NCI-H1048 (cell line): ENCODE measurements around the gene HRH3.

ENCODE experiments used
- DNase-seq: peaks from one replicate; lab custom pipeline; 2025; lab: John Stamatoyannopoulos, UW

HRH3 gene

DNA sequence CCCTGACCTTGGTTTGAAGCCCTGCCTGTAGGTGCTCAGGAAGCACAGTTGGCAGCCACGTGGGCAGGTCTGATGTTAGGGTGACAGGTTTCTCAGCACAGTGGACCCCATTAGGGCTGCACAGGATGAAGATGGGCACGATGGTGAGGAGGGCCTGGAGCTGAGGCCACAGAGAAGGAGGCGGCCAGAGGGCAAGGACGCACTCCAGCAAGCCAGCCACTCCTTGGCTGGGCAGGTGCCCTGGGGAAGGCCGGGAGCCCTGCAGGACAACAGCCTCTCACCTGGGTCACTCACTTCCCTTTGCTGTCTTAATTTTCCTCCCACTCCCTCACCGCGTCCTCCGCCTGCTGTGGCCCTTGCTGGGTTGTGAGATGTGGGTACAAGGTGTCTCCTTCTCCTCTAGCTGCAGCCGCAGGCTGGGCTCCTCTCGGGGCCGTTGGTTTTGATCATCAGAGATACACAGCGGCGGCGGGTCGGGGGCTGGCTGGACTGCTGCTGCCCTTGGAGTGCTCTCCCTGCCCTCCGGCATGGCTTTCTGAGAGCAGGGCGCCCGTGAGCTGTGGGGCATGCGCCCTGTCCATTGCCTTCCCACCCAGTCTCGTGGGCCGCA lies 23.9 kb upstream of the HRH3 start:
- DNase-seq: no peak

DNA sequence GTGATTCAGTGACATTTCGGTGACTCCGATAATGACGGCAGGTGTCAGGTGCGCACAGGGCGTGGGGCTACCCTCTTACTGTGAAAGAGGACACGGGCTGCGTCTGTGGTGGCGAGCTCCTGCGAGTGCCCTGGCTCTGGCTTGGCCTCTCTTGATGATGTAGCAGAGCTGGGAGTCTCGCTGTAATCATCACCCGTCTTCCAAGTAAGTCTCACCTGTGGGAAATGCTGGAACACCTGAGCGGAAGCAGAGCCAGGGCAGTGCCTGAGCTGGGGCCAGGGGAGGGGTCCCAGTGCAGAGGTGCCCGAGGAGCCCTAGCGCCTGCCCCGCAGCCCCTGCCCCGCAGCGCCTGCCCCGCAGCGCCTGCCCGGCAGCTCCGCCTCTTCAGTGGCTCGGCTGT lies 23.0 kb upstream of the HRH3 start:
- no peak for DNase-seq

DNA sequence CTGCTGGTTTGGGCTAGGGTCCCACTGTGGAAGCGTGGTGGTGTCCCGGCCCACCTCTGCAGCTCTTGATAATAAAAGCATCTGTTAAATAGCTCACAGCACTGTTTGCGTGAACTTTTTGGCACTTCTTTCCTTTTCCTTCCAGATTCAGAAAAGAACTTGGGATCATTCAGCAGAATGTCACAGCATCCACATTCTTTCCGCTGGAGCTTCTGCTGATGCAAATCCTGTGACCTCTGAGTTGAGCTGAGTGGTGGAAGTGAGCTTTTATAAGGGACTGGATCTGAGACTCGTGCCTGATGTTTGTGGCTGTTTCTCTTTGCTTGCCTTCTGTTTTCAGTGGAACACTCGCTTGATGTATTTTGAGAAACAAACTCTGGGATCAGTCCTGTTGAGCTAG lies 22.1 kb upstream of the HRH3 start:
- no peak for DNase-seq

DNA sequence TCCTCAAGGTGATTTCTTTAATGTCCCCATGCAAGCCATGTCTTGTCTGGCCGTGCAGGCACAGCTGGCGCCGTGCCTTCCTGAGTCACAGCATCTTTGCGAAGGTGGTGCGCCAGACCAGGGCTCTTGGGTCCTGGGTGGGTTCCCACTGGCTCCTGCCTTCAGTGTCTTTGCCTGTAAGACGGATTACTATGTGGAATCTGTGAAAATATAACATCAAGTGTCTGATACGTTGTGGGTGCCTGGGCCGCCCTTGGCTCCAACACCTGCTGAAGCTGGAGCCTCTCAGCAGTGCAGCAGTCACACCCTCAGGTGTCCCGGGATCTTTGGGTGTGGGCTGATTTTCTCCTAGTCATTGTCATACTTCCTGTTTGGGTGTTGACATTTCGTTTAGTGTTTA lies 21.4 kb upstream of the HRH3 start:
- DNase-seq: no peak

DNA sequence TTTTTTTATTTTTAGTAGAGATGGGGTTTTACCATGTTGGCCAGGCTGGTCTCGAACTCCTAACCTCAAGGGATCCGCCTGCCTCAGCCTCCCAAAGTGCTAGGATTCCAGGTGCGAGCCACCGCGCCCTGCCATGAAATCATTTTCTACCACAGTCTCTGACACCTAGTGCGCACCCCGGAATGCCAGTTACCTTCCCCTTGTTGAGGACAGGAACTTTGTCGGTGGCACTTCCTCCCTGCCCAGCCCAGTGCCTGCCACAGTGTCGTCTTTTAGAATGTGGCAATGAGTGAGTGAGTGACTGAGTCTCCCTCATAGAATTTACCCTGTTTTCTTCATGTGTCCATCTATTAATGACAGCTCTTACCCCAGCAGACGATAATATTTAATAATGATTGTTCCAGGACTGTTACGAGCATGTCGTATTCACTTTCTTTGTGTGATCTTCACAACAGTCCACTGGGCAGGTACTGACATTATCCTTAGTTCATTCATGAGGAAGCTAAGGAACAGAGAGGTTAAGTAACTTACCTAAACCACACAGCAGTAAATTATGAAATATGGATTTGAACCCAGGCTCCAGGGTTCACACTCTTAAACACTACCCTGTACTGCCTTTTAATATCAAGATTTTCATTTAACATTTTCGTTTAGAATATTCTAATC lies 20.1 kb upstream of the HRH3 start:
- no peak for DNase-seq

DNA sequence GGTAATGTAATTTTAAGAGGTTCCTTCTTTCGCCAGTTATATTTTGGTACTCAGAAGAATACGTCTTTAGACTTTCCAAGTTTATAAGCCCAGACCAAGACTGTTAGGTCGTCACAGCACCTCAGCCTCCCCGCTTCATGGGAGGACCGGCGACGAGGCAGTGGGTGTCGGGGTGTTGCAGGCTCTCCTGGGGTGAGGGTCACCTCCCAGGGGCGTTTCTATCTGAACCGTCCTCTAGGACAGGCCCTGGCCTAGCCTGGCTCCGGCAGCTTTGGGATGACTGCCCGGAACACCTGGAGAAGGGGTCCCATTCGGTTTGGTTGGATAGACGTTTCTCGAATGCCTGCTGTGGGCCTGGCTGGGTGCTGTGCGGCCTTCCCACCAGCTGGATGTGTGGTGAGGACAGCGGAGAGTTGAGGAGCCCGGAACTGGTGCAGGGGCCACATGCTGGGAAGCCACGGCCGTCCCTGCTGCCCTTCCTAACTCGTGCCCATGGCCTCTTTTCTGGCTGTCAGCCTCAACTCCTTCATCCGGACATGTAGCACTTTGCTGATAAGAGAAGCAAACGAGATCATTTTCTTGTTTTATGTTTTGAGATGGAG lies 19.3 kb upstream of the HRH3 start:
- DNase-seq: no peak

DNA sequence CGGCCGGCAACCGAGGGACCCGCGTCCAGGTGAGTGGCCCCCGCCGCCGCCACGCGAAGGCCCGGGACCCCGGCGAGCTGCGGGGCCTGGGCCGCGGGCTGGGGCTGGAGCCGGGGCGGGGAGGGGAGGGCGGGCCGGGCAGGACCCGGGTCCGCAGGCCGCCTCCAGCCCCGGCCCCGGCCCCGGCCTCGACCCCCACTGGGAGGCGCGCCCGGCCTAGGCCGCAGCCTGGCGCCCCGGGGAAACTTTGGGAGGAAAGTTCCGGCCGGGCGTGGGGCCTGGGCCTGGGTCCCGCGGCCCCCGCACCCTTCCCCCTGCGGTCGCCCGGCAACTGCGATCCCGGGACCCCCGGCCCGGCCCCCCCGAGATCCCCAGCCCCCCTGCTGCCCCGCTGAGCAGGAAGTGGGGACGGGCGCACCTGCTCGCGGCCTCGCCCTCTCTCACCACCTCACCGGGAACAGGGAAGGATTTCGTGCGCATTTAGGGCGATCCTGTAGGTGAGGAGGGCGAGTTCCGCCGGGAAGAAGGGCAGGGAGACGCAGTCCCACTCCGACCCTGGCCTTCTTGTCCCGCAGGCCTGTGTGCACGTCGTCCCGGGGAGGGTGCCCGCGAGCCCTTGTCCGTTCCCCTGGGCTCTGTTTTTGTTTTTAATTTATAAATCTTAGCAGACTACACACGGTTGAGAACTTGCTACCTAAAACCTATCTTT lies 18.6 kb upstream of the HRH3 start:
- DNase-seq: no peak

DNA sequence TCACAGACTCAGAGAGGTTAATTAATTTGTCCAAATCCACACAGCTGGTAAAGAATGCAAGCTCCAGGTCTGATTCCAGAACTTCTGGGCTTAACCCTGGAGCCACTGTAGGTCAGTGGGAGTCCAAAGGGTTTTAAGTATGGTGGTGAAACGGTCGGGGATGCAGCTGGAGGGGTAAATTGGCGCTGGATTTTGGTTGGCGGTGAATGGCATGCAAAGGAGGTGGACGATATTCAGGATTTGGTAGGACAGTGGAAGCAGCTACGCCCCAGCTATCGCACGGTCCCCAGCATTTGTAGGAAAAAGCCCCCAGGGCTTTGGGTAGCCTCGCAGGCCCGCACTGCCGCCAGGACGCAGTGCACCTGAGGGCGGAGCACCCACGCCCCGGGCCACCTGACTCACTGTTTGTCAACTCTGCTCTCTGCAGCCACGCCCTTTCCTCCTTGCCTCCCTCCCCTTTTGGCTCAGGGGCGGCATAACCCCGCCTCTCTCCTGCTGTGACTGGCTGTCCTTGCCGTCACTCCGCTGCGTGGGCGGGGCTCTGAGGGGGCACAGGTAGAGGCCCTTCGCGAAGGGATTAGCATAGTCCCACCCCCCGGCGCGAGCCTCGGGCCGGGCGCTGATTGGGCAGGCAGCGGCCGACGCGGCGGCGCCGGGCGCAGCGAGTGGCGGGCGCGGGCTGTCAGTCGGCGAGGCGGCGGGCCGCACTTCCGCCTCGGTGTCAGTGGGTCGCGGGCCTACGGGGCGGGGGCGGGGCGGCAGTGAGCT lies 17.9 kb upstream of the HRH3 start, which contains the start of gene OSBPL2:
Gene OSBPL2, plus strand, starts transcription at position 721 of the 768 bp plus-strand sequence. CDS start 17,664 bp downstream, outside the sequence.
- peak; percentile 88 for DNase-seq

DNA sequence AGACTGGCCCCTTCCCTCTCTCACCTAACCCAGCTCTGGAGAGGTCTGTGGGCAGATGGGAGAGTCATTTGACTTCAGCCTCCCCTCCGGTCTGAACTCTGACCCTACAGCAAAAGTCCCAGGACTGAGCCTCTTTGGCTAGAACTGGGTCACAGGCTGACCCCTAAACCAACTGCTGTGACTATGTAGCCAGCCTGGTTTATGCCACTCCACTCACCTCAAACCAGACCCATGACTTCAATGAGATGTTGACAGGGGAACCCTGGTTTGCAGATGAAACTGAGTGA lies 17.4 kb upstream of the HRH3 start:
- DNase-seq: no peak

DNA sequence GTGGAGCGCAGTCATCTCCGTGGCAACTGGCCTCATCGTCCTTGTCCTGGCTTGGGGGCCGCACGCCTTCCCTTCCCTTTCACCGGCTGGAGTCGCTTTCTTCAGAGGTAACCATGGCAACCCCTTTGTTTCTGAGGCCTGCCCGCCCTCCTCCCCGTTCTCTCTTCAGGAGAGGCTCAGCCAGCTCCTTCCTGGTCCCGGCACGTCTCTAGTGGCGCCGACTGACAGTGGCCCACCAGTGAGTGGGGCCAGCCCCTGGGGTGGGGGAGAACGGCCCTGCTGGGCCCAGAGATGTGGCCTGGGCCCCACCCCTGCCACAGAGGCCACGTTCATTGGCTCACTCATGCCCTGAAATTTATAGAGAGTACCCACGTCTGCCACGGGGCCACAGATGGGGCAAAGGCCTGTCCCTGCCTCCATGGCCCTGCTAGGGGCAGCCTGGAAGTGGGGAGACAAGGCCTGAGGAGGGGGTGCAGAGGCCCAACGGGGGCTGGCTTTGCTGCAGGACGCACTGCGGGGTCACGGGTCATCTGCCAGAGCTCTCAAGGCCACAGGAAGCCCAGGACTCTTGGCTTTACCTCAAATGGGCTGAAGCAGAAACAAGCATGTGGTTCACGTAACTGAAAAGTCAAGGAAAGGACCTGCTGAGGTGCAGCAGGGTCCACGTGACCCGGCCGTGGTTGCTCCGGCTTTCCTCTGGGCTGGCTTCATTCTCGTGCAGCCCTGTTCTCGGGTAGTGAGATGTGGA lies 16.9 kb upstream of the HRH3 start:
- no peak for DNase-seq

DNA sequence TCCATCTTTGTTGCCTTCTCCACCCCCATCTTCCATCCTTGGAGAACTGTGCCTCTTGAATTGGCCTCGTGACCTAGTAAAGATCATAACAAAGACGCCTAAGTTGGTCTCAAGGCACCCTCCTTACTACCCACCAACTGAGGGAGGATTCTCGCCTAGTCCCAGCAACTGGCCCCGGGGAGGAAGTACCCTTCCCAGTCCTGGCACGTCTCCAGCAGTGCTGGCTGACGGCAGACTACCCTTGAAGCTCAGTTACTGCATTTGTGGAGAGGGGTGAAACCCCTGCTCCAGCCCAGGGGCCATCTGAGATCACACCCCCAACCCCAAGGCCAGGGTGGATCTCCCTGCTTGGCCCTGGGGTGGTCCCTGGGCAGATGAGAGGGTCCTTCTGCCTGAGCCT lies 16.1 kb upstream of the HRH3 start:
- DNase-seq: no peak

DNA sequence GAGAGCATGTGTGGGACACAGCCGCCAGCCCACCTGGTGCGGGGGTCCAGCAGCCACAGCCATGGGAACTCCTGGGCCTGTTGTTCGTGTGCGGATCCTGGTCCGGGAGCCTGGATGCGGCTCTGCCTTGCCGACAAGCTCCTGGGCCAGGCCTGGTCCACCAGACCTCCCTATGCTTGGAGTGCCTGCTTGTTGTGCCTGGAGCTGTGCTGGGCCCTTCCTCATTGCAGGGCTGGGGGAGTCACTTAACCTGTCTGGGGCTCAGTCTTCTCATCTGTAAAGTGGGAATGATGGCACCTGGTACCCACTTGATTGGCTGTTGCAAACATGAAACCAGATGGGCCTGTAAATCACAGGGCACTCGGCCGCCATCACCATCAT lies 15.7 kb upstream of the HRH3 start:
- no peak for DNase-seq

DNA sequence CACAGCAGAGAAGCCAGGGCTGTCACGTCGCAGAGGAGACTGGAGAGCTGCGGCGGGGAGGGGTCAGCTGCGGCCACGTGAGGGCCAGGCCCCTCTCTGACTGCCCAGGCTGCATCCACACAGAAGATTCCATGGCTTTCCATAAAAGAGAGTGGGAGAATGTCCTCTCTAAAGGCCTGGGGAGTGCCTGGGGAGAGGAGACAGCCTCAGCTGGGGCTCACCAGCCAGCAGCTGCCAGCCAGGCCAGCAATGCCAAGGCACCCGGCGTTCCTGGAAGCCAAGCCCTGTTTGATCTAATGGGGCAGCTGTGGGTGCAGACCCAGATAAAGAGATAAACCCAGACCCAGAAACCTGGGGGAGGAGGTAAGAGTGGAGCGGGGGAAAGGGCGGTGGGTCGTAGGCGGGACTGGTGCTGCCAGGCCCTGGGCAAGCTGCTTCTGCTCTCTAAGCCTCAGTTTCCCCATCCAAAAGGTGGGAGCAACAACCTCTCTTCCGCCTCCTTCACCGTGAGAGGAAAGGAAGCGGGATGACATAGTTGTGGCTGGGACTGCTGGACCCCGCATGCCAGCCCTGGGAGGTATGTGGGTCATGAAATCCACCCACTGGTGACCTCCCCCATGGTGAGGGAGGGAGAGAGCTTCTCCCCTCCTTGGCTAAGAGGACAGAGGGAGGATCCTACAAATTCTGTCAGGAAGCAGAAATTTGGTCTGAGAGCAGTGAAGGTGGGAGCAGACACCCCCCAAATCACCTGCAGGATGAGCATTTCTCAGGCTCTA lies 15.1 kb upstream of the HRH3 start:
- DNase-seq: no peak

DNA sequence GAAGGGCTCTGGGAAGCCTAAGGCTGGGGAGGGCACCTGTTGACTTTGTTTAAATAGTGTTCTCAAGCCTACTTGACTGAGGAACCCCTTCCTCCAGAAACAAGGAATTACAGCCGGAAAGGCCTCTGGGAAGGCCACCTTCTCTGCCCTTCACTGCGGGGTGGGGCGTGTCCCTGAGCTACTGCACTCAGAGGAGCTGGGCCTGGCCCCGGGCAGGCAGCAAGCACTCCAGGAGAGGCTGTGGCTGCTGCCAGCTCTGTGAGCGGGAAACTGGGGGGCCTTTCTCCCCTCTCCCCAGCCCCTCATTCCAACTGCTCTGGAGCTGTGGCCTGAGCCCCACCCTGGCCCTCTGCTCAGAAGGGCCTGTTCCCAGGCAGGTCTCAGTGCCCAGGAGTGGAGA lies 14.3 kb upstream of the HRH3 start:
- DNase-seq: no peak

DNA sequence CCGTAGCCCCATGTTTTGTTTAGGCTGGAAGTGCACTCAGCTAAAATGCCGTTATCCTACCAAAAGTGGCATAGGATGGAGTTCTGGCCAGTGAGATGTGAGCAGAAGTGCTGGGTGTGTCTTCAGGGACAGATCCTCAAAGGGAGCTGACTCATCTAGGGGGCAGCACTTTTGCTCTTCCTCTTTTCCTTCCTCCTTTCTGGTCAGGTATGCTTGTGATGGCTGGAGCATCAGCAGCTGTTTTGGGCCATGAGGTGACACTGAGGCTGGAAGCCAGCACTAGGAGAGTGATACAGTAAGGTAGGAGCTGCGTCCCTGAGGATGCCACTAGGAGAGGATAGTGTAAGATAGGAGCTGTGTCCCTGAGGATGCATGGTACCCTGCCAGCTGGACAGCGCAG lies 13.6 kb upstream of the HRH3 start:
- no peak for DNase-seq

DNA sequence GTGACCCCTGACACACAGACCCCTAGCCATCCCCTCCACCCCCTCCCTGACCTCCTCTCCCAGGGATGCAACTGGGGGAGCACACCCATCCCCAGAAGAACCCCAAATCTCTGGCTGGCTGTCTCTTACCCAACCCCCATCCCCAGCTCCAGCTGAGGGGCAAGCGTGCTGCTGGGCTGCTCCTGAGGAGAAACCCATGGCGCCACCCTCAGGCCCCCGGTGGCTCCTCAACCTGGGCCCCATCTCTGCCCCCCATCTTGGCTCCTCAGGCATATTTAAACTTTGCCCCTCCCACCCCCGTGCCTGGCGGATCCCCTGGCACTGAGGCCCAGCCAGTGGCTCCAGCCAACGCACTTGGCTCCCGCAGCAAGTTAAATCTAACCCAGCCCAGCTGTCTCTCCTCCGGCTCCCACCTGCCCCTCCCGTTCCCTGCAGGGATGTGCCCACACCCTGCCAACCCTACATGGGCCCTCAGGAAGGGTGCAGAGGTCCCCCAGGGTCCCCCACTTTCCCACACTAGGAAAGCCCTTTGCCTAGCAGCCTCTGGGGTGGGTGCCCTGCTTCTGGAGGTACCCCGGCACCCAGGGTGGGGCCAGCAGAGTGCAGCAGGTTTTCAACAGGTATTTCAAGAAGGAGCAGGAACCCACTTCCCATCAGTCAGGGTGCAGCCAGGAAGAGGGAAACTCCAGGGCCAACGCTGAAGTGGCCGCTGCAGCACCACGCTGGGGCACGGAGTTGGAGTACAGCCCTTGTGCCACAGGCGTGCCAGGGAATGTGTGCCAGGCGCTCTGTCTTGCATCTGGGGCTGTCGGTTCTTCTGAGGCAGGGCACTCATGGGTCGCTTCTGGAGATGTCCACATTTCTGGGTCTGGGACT lies 12.9 kb upstream of the HRH3 start:
- no peak for DNase-seq

DNA sequence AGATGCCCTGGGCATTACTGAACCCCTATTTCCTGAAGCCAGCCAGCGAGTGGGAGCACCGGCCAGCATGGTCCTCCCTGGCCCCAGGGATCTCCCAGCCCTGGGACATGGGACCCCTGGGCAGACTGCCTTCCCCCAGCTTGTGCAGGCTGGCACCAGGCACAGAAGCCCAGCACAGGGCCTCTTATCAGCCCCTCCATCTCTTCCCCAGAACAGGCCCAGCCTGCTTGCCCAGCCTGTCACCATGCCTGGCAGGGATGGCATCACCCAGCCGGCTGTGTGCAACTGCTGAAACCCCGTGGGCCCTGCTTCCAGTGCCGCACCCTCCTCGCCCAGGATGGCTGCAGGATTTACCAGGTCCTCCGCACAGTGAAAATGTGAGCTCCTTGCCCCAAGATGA lies 12.1 kb upstream of the HRH3 start:
- no peak for DNase-seq

DNA sequence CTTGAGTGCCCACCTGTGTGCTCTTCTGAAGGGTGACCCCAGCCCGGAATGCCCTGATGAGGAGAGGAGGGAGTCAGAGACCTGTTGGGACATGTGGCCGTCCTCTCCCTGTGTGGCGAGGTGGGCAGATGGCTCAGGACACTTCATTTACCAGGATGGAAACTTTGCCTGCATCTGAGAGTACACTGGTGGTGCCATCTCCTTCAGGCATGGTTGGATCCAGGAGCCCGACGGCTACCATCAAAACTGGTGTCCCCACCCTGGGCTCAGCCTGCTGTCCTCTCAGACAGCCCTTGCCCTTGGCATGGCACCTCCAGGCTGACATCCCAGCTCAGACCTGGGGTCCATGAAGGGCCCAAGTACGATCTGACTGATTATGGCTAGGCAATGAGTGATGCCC lies 11.2 kb upstream of the HRH3 start:
- DNase-seq: no peak

DNA sequence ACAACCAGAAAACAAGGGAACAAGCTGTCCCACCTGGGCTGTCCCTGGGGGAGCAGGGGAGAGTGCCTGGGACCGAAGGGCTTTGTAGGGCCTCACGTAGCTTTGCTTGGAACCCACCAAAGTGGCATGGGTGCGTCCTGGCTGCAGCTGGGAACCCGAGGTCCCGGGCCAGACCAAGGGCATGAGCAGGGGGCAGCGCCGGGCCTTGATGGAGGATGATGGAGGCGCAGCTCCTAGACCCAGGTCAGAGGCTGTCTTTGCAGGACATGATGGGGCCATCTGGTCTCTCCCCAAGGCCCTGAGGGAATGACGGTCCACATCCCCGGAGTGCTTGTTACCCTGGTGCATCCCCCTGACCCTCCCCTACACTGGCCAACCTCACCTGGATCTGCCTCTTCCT lies 10.6 kb upstream of the HRH3 start:
- no peak for DNase-seq

DNA sequence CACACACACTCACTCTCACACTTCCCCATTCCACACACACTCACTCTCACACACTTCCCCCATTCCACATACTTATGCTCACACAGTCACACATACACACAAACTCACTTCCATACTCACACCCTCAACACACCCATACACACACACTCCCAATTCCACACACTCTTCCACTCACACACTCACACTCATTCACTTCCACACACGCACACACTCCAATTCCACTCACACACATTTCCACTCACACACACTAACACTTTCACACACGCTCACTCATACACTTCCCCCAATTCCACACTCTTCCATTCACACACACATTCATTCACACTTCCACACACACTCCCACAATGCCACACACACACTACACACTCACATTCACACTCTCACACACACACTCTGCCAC lies 10.2 kb upstream of the HRH3 start:
- no peak for DNase-seq
